Measurements from ENCODE around the gene MASP2. TPM values are rescaled to one million over a fixed set of nuclear protein-coding genes. Genes with fewer than 3 reads are reported as not detected.
"Not testable (repeated sequence)": the region's sequence is repeated elsewhere in the genome, so short reads cannot be mapped to it uniquely, and the experiment has no call there.

The MASP2 gene
- polyA plus RNA-seq (ENCODE audit: insufficient read length), result 4.6 TPM

- DNase-seq, result no peak
Measured at GRCh38 chr1:11046625-11047365, at the start of gene MASP2. MASP2 (minus strand) TSS chr1:11047239; CDS start chr1:11047207, 32 bp downstream.

GRCh38 chr1:11083784-11084183, 36.7 kb upstream of the MASP2 start:
- DNase-seq, result not testable (repeated sequence)

GRCh38 chr1:11080931-11081330, 33.9 kb upstream of the MASP2 start:
- DNase-seq, result no peak

GRCh38 chr1:11078631-11079030, 31.6 kb upstream of the MASP2 start:
- no peak for DNase-seq

GRCh38 chr1:11073398-11073797, 26.4 kb upstream of the MASP2 start:
- DNase-seq, result not testable (repeated sequence)

- DNase-seq, result no peak
Measured at GRCh38 chr1:11072216-11072917, 25.3 kb upstream of the MASP2 start.

GRCh38 chr1:11071463-11072215, 24.6 kb upstream of the MASP2 start:
- no peak for DNase-seq

- no peak for DNase-seq
Measured at GRCh38 chr1:11070876-11071275, 23.8 kb upstream of the MASP2 start.

GRCh38 chr1:11068600-11069473, 21.8 kb upstream of the MASP2 start:
- DNase-seq, result no peak

- DNase-seq, result no peak
Measured at GRCh38 chr1:11067716-11068599, 20.9 kb upstream of the MASP2 start.

- no peak for DNase-seq
Measured at GRCh38 chr1:11065796-11066195, 18.8 kb upstream of the MASP2 start.

- no peak for DNase-seq
Measured at GRCh38 chr1:11064942-11065341, 17.9 kb upstream of the MASP2 start.

- not testable (repeated sequence) for DNase-seq
Measured at GRCh38 chr1:11063937-11064537, 17.0 kb upstream of the MASP2 start.

- no peak for DNase-seq
Measured at GRCh38 chr1:11062965-11063401, 15.9 kb upstream of the MASP2 start.

- DNase-seq, result no peak
Measured at GRCh38 chr1:11061652-11062365, 14.8 kb upstream of the MASP2 start.

GRCh38 chr1:11059968-11060830, 13.2 kb upstream of the MASP2 start, which contains the start of gene SRM:
SRM (minus strand) TSS chr1:11060018; CDS start chr1:11059943, 75 bp downstream.
- peak; percentile 95 for DNase-seq

- DNase-seq, result no peak
Measured at GRCh38 chr1:11059155-11059967, 12.3 kb upstream of the MASP2 start.

- no peak for DNase-seq
Measured at GRCh38 chr1:11058595-11059154, 11.6 kb upstream of the MASP2 start.
